OCI-LY1 (cell line): ENCODE results near the gene TNFAIP8.

Source experiments
- H2AFZ ChIP-seq: fragments of 200-600 bp; sonication (generic), shearing (Covaris generic); 2 replicates; pipeline ENCODE4 v1.6.0; 2014; ENCODE audit warnings: antibody characterized with exemption, mild to moderate bottlenecking, low read length
- H3F3A ChIP-seq: fragments of 200-600 bp; sonication (generic), shearing (Covaris generic); 2 replicates; pipeline ENCODE4 v1.6.0; 2014; ENCODE audit warnings: mild to moderate bottlenecking, antibody characterized with exemption, low read length, moderate library complexity; ENCODE audit not compliant: insufficient read depth
- H3K27ac ChIP-seq: fragments of 200-600 bp; sonication (generic); 2 replicates; pipeline ENCODE4 v1.5.1; 2014; ENCODE audit warnings: low read length, mixed run types, mild to moderate bottlenecking, low read depth; ENCODE audit not compliant: poor library complexity, severe bottlenecking
- H3K27me3 ChIP-seq: fragments of 200-600 bp; sonication (generic); 2 replicates; pipeline ENCODE4 v1.6.0; 2014; ENCODE audit warnings: antibody characterized with exemption, mild to moderate bottlenecking, low read length, moderate library complexity; ENCODE audit not compliant: insufficient read depth
- H3K36me3 ChIP-seq: fragments of 200-600 bp; sonication (generic); 2 replicates; pipeline ENCODE4 v1.6.1; 2014; ENCODE audit warnings: mild to moderate bottlenecking, antibody characterized with exemption, low read length, moderate library complexity, mixed read lengths; ENCODE audit not compliant: insufficient read depth
- H3K4me1 ChIP-seq: fragments of 200-600 bp; sonication (generic); 2 replicates; pipeline ENCODE4 v1.5.1; 2014; ENCODE audit warnings: mild to moderate bottlenecking, low read length, moderate library complexity; ENCODE audit not compliant: insufficient read depth, severe bottlenecking
- H3K4me2 ChIP-seq: fragments of 200-600 bp; sonication (generic), shearing (Covaris generic); 2 replicates; pipeline ENCODE4 v1.6.1; 2014; ENCODE audit warnings: low read length
- H3K4me3 ChIP-seq: fragments of 200-600 bp; sonication (generic); 2 replicates; pipeline ENCODE4 v1.5.1; 2014; ENCODE audit warnings: low read length, low read depth, mild to moderate bottlenecking, mixed read lengths; ENCODE audit not compliant: poor library complexity, severe bottlenecking
- H3K79me2 ChIP-seq: fragments of 200-600 bp; shearing (Covaris generic); 2 replicates; pipeline ENCODE4 v1.6.1; 2016; ENCODE audit warnings: mixed run types, low read length, mixed read lengths; ENCODE audit not compliant: insufficient read depth
- H3K9ac ChIP-seq: fragments of 200-600 bp; sonication (generic), shearing (Covaris generic); 2 replicates; pipeline ENCODE4 v1.6.1; 2014; ENCODE audit warnings: mild to moderate bottlenecking, low read length, mixed read lengths
- H3K9me2 ChIP-seq: fragments of 200-600 bp; sonication (generic), shearing (Covaris generic); 2 replicates; pipeline ENCODE4 v1.6.1; 2014; ENCODE audit warnings: low read depth, mild to moderate bottlenecking, low read length, mixed read lengths
- H3K9me3 ChIP-seq: fragments of 200-600 bp; shearing (Covaris generic); 2 replicates; pipeline ENCODE4 v1.6.1; 2014; ENCODE audit warnings: low read length, mixed read lengths
- H4K20me1 ChIP-seq: fragments of 200-600 bp; sonication (generic), shearing (Covaris generic); 2 replicates; pipeline ENCODE4 v1.6.0; 2016; ENCODE audit warnings: mild to moderate bottlenecking, low read length; ENCODE audit not compliant: insufficient read depth
- CTCF ChIP-seq: fragments of 200-600 bp; sonication (generic), shearing (Covaris generic); IDR thresholded peaks from 2 replicates; pipeline ENCODE4 v1.5.1; 2017; ENCODE audit warnings: mild to moderate bottlenecking, antibody characterized with exemption, low read length, moderate library complexity, mixed read lengths
- EZH2 ChIP-seq: fragments of 200-600 bp; sonication (generic), shearing (Covaris generic); IDR thresholded peaks from 2 replicates; pipeline ENCODE4 v1.8.0; 2017; ENCODE audit warnings: borderline replicate concordance, mixed run types, mild to moderate bottlenecking, antibody characterized with exemption, low read length, moderate library complexity, mixed read lengths

Gene TNFAIP8

GRCh38 chr5:119333421-119333851 is 22.4 kb upstream of the TNFAIP8 start:
- H2AFZ ChIP-seq, result no peak overlapping the region
- no peaks in the 10 kb centered on the region for H3F3A ChIP-seq
- peak overlapping the region; percentile 99 for H3K27ac ChIP-seq
- H3K9me3 ChIP-seq, result no peaks in the 10 kb centered on the region
- H3K79me2 ChIP-seq, result peaks cover 49% of the 10 kb centered on the region
- H3K9me2 ChIP-seq, result no peaks in the 10 kb centered on the region
- peak overlapping the region; percentile 72 for H3K4me2 ChIP-seq
- peak overlapping the region; percentile 47 for H3K4me3 ChIP-seq
- H3K4me1 ChIP-seq, result peaks cover 93% of the 10 kb centered on the region
- H3K36me3 ChIP-seq, result no peaks in the 10 kb centered on the region
- H4K20me1 ChIP-seq, result no peaks in the 10 kb centered on the region
- no peaks in the 10 kb centered on the region for H3K27me3 ChIP-seq
- no peak for TF ChIP-seq CTCF
- TF ChIP-seq EZH2, result no peak
- peak overlapping the region; percentile 52; the same call in 1 of the 2 replicates for H3K9ac ChIP-seq

GRCh38 chr5:119335261-119335677 is 20.6 kb upstream of the TNFAIP8 start:
- no peaks in the 10 kb centered on the region for H3F3A ChIP-seq
- peak overlapping the region; percentile 72 for H3K4me2 ChIP-seq
- no peaks in the 10 kb centered on the region for H3K9me3 ChIP-seq
- peaks cover 56% of the 10 kb centered on the region for H3K79me2 ChIP-seq
- H3K27ac ChIP-seq, result peak overlapping the region; percentile 99
- H4K20me1 ChIP-seq, result no peaks in the 10 kb centered on the region
- peaks cover 93% of the 10 kb centered on the region for H3K4me1 ChIP-seq
- peak overlapping the region; percentile 47 for H3K4me3 ChIP-seq
- H3K36me3 ChIP-seq, result no peaks in the 10 kb centered on the region
- peak overlapping the region; percentile 52 for H3K9ac ChIP-seq
- TF ChIP-seq EZH2 (no peak), CTCF (no peak)
- no peak overlapping the region for H2AFZ ChIP-seq
- H3K27me3 ChIP-seq, result no peaks in the 10 kb centered on the region
- H3K9me2 ChIP-seq, result no peaks in the 10 kb centered on the region

- no peaks in the 10 kb centered on the region for H4K20me1 ChIP-seq
- H2AFZ ChIP-seq, result no peak overlapping the region
- no peaks in the 10 kb centered on the region for H3K9me2 ChIP-seq
- no peak overlapping the region for H3K4me3 ChIP-seq
- H3K36me3 ChIP-seq, result no peaks in the 10 kb centered on the region
- H3K27ac ChIP-seq, result peak overlapping the region; percentile 99
- H3K9ac ChIP-seq, result no peak overlapping the region; the same call in 1 of the 2 replicates
- H3K9me3 ChIP-seq, result no peaks in the 10 kb centered on the region
- TF ChIP-seq EZH2 (no peak), CTCF (no peak; the same call in 1 of the 2 replicates)
- H3K79me2 ChIP-seq, result peaks cover 54% of the 10 kb centered on the region
- peaks cover 100% of the 10 kb centered on the region for H3K4me1 ChIP-seq
- H3K27me3 ChIP-seq, result no peaks in the 10 kb centered on the region
- H3F3A ChIP-seq, result 0 out of 2 replicates have a peak, but pooled peaks cover 4% of the 10 kb centered on the region
- peak overlapping the region; percentile 72; the same call in 1 of the 2 replicates for H3K4me2 ChIP-seq
Observed at GRCh38 chr5:119336262-119336661, 19.6 kb upstream of the TNFAIP8 start.
